Neutrophil (primary cell): Measurements from ENCODE around the gene CHRND.

Source experiments
- H3K27ac ChIP-seq: fragments of 200-600 bp; sonication (generic); 2 replicates; pipeline ENCODE4 v1.5.1; 2016; ENCODE audit warnings: mild to moderate bottlenecking, moderate library complexity
- H3K27me3 ChIP-seq: fragments of 200-600 bp; sonication (generic); 2 replicates; pipeline ENCODE4 v1.6.0; 2016; ENCODE audit warnings: mild to moderate bottlenecking
- H3K36me3 ChIP-seq: fragments of 200-600 bp; sonication (generic); 2 replicates; pipeline ENCODE4 v1.5.1; 2017
- H3K4me1 ChIP-seq, 2 experiments: fragments of 200-600 bp in 1 of 2; sonication (generic) in 1 of 2; 1 replicate in 1 of 2; 2 replicates in 1 of 2; pipeline versions ENCODE4 v1.5.1 to v1.6.1; 2013 to 2016; ENCODE audit warnings: low read depth in 1 of 2, low read length in 1 of 2, mild to moderate bottlenecking in 1 of 2, moderate library complexity in 1 of 2; ENCODE audit not compliant: control insufficient read depth in 1 of 2, insufficient read depth in 1 of 2
- H3K4me3 ChIP-seq, 2 experiments: fragments of 200-600 bp in 1 of 2; sonication (generic) in 1 of 2; 1 replicate in 1 of 2; 2 replicates in 1 of 2; pipeline ENCODE4 v1.5.1; 2013 to 2016; ENCODE audit warnings: low read depth in 1 of 2, low read length in 1 of 2, mild to moderate bottlenecking in 1 of 2, moderate library complexity in 1 of 2
- H3K9me3 ChIP-seq: fragments of 200-600 bp; sonication (generic); 2 replicates; pipeline ENCODE4 v1.5.1; 2016
- CTCF ChIP-seq: fragments of 200-600 bp; sonication (generic); IDR thresholded peaks from 2 replicates; pipeline ENCODE4 v1.5.1; 2016; ENCODE audit warnings: antibody characterized with exemption

Gene CHRND

GRCh38 chr2:232487385-232488096, 38.4 kb upstream of the CHRND start, which contains the start of gene ECEL1:
Gene ECEL1 (minus strand): TSS chr2:232487834. CDS start chr2:232486653, 1,181 bp downstream.
- no peaks in the 10 kb centered on the region for H3K36me3 ChIP-seq
- peaks cover 0 to 4% of the 10 kb centered on the region in 2 experiments for H3K4me1 ChIP-seq
- no peak within 1 kb of the TSS for H3K27ac ChIP-seq
- TF ChIP-seq CTCF = no peak
- no peaks in the 10 kb centered on the region for H3K9me3 ChIP-seq
- peaks cover 78% of the 10 kb centered on the region for H3K27me3 ChIP-seq
- H3K4me3 ChIP-seq = no peak within 1 kb of the TSS

- Histone ChIP-seq H3K4me3 (no peak overlapping the region), H3K36me3 (no peaks in the 10 kb centered on the region), H3K27me3 (peaks cover 72% of the 10 kb centered on the region), H3K27ac (no peak overlapping the region), H3K9me3 (no peaks in the 10 kb centered on the region), H3K4me1 (peaks cover 0 to 4% of the 10 kb centered on the region in 2 experiments)
- TF ChIP-seq CTCF = no peak
Observed at GRCh38 chr2:232488097-232488711, 37.8 kb upstream of the CHRND start.

GRCh38 chr2:232488721-232489300, 37.1 kb upstream of the CHRND start:
- Histone ChIP-seq H3K4me1 (peaks cover 0 to 4% of the 10 kb centered on the region in 2 experiments), H3K9me3 (no peaks in the 10 kb centered on the region), H3K36me3 (no peaks in the 10 kb centered on the region), H3K27ac (no peak overlapping the region), H3K4me3 (no peak overlapping the region), H3K27me3 (peaks cover 68% of the 10 kb centered on the region)
- TF ChIP-seq CTCF = no peak

- Histone ChIP-seq H3K27ac (no peak overlapping the region), H3K4me3 (no peak overlapping the region), H3K9me3 (no peaks in the 10 kb centered on the region), H3K27me3 (peaks cover 65% of the 10 kb centered on the region), H3K4me1 (peaks cover 0 to 4% of the 10 kb centered on the region in 2 experiments), H3K36me3 (no peaks in the 10 kb centered on the region)
- TF ChIP-seq CTCF = no peak
Observed at GRCh38 chr2:232489516-232490220, 36.3 kb upstream of the CHRND start.

- H3K4me1 ChIP-seq = peaks cover 0 to 4% of the 10 kb centered on the region in 2 experiments
- peaks cover 61% of the 10 kb centered on the region for H3K27me3 ChIP-seq
- H3K36me3 ChIP-seq = no peaks in the 10 kb centered on the region
- no peak overlapping the region for H3K27ac ChIP-seq
- no peak for TF ChIP-seq CTCF
- no peaks in the 10 kb centered on the region for H3K9me3 ChIP-seq
- H3K4me3 ChIP-seq = no peak overlapping the region
Observed at GRCh38 chr2:232490221-232491138, 35.5 kb upstream of the CHRND start.
